GM19455 (cell line): ENCODE data around the gene UBE2L3.
A peak's percentile ranks its signal among the peaks of the same experiment; 100 is the strongest.
"Not testable (repeated sequence)": the region's sequence is repeated elsewhere in the genome, so short reads cannot be mapped to it uniquely, and the experiment has no call there.

Source experiments
- ATAC-seq: cut with Tn5 transposase; IDR thresholded peaks from one replicate; pipeline ENCODE4 v1.9.1; 2021; ENCODE audit not compliant: unreplicated experiment

Gene UBE2L3

GRCh38 chr22:21567456-21568346 is at the start of gene UBE2L3:
TSS of gene UBE2L3 (plus strand) at chr22:21567714. CDS start at chr22:21567745, 31 bp downstream.
- peak; percentile 55 for ATAC-seq

- not testable (repeated sequence) for ATAC-seq
Observed at GRCh38 chr22:21526705-21527500, 40.6 kb upstream of the UBE2L3 start.

GRCh38 chr22:21531525-21531924 is 36.0 kb upstream of the UBE2L3 start:
- ATAC-seq = not testable (repeated sequence)

- not testable (repeated sequence) for ATAC-seq
Observed at GRCh38 chr22:21532863-21533648, 34.5 kb upstream of the UBE2L3 start.

GRCh38 chr22:21539862-21540261 is 27.7 kb upstream of the UBE2L3 start:
- not testable (repeated sequence) for ATAC-seq

- ATAC-seq = not testable (repeated sequence)
Observed at GRCh38 chr22:21544432-21545322, 22.8 kb upstream of the UBE2L3 start.

- not testable (repeated sequence) for ATAC-seq
Observed at GRCh38 chr22:21549558-21549957, 18.0 kb upstream of the UBE2L3 start.

- ATAC-seq = peak; percentile 73
Observed at GRCh38 chr22:21550008-21550677, 17.4 kb upstream of the UBE2L3 start.

- ATAC-seq = peak; percentile 38
Observed at GRCh38 chr22:21550678-21551047, 16.9 kb upstream of the UBE2L3 start.

GRCh38 chr22:21551361-21551760 is 16.2 kb upstream of the UBE2L3 start, which contains the start of gene RIMBP3C:
TSS of gene RIMBP3C (minus strand) at chr22:21551461. CDS start at chr22:21550976, 485 bp downstream.
- ATAC-seq = not testable (repeated sequence)

- not testable (repeated sequence) for ATAC-seq
Observed at GRCh38 chr22:21559345-21560125, 8.0 kb upstream of the UBE2L3 start.

- ATAC-seq = not testable (repeated sequence)
Observed at GRCh38 chr22:21560657-21561056, 6.9 kb upstream of the UBE2L3 start.

GRCh38 chr22:21563912-21564311 is 3.6 kb upstream of the UBE2L3 start:
- no peak for ATAC-seq

- ATAC-seq = no peak
Observed at GRCh38 chr22:21564411-21564810, 3.1 kb upstream of the UBE2L3 start.

- peak; percentile 25 for ATAC-seq
Observed at GRCh38 chr22:21568347-21569075, 997 bp downstream of the UBE2L3 start.

- ATAC-seq = not testable (repeated sequence)
Observed at GRCh38 chr22:21569076-21569427, 1.5 kb downstream of the UBE2L3 start.

GRCh38 chr22:21569459-21570170 is 2.1 kb downstream of the UBE2L3 start:
- no peak for ATAC-seq
